ENCODE results near the gene FBXL16. TPM values are rescaled to one million over a fixed set of nuclear protein-coding genes. Genes with fewer than 3 reads are reported as not detected.

FBXL16 gene
- total and polyA plus RNA-seq, 2 of the 13 experiments (the other 11 are each of a cell fraction or from before 2014, with no cell fraction given), result 0.22 to 2.0 TPM

- peak; percentile 45 for TF ChIP-seq NR2F6 (IDR thresholded peaks at IDR 0.05)
- peak; percentile 85 for TF ChIP-seq NR2F6 (CRISPR knock-in tag; IDR thresholded peaks at IDR 0.05)
- peak; percentile 47; the same call in 1 of the 2 replicates for TF ChIP-seq ZNF335 (CRISPR knock-in tag; IDR thresholded peaks at IDR 0.05)
- TF ChIP-seq NR2F1 (CRISPR knock-in tag; IDR thresholded peaks at IDR 0.05), result peak; percentile 67 to 84; a peak in 3 of 4 replicates
- no peak for TF ChIP-seq CREB3 (CRISPR knock-in tag; IDR thresholded peaks at IDR 0.05)
- no peak for TF ChIP-seq ZNF577 (CRISPR knock-in tag; IDR thresholded peaks at IDR 0.05; ENCODE audit: borderline replicate concordance, low read depth)
- TF ChIP-seq CREB1 (IDR thresholded peaks at IDR 0.05), result peak; percentile 88
- TF ChIP-seq CREB1 (CRISPR knock-in tag; IDR thresholded peaks at IDR 0.05), result no peak
- peak; percentile 72; the same call in 1 of the 2 replicates for TF ChIP-seq RFXAP (CRISPR knock-in tag; IDR thresholded peaks at IDR 0.05; ENCODE audit: borderline replicate concordance)
- TF ChIP-seq ZNF878 (CRISPR knock-in tag; IDR thresholded peaks at IDR 0.05), result no peak; the same call in 1 of the 2 replicates
- TF ChIP-seq ATF1 (CRISPR knock-in tag; IDR thresholded peaks at IDR 0.05), result no peak
- TF ChIP-seq CC2D1A (CRISPR knock-in tag; IDR thresholded peaks at IDR 0.05), result no peak
- peak; percentile 53; the same call in 1 of the 2 replicates for TF ChIP-seq RFX5 (IDR thresholded peaks at IDR 0.05; ENCODE audit: low read depth, low read length)
- no peak for TF ChIP-seq ZNF513 (CRISPR knock-in tag; conservative IDR thresholded peaks at IDR 0.05)
- TF ChIP-seq SYNCRIP (IDR thresholded peaks at IDR 0.05; ENCODE audit: insufficient read depth, low read depth, low read length), result no peak
- TF ChIP-seq IRF9 (CRISPR knock-in tag; IDR thresholded peaks at IDR 0.05; ENCODE audit: borderline replicate concordance), result peak; percentile 84
- peak; percentile 67; the same call in 1 of the 2 replicates for TF ChIP-seq SP4 (CRISPR knock-in tag; IDR thresholded peaks at IDR 0.05)
- TF ChIP-seq SPEN (CRISPR knock-in tag; IDR thresholded peaks at IDR 0.05; ENCODE audit: low read depth), result peak; percentile 98
- TF ChIP-seq KDM5A (IDR thresholded peaks at IDR 0.05; ENCODE audit: borderline replicate concordance, low read length), result no peak; the same call in 1 of the 2 replicates
- TF ChIP-seq CTCF (CRISPR knock-in tag; IDR thresholded peaks at IDR 0.05), result peak; percentile 29; the same call in 1 of the 2 replicates
- TF ChIP-seq TRAFD1 (CRISPR knock-in tag; IDR thresholded peaks at IDR 0.05; ENCODE audit: borderline replicate concordance), result no peak
- 0 out of 2 replicates have a peak, but pooled peaks have one; percentile 37 for TF ChIP-seq MEF2D (CRISPR knock-in tag; IDR thresholded peaks at IDR 0.05)
- peak; percentile 92 for TF ChIP-seq POGZ (CRISPR knock-in tag; IDR thresholded peaks at IDR 0.05)
These were observed 56.6 kb downstream of the FBXL16 start, which contains the start of gene WDR90 (continued) for GRCh38 chr16:648781-649589.
